HG02973 (cell line): ENCODE results near the gene LGALS3.

ENCODE experiments used
- ATAC-seq: cut with Tn5 transposase; IDR thresholded peaks from one replicate; pipeline ENCODE4 v1.9.1; 2021; ENCODE audit warnings: moderate library complexity; ENCODE audit not compliant: unreplicated experiment

The LGALS3 gene

GRCh38 chr14:55129428-55130195 lies 560 bp downstream of the LGALS3 start:
- ATAC-seq: peak; percentile 51

DNA sequence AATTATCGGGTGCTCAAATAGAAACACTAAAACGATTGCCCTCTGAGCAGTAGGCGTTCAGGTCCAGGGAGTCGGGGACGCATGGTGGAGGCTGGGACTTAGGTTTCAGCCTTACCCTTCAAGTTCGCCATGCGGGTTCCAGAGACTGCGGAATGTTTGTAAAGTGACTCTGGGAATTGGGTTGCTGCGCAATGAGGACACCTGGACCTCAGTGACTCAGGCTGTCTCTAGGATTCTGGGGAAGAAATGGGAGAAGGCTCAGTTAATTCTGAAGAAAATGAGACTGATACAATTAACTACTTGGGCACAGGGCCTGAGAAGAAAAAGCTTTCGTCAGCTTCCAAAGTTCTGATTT lies 1.1 kb downstream of the LGALS3 start:
- ATAC-seq: no peak

- ATAC-seq: no peak
These were observed 2.5 kb downstream of the LGALS3 start for GRCh38 chr14:55131370-55132137.

DNA sequence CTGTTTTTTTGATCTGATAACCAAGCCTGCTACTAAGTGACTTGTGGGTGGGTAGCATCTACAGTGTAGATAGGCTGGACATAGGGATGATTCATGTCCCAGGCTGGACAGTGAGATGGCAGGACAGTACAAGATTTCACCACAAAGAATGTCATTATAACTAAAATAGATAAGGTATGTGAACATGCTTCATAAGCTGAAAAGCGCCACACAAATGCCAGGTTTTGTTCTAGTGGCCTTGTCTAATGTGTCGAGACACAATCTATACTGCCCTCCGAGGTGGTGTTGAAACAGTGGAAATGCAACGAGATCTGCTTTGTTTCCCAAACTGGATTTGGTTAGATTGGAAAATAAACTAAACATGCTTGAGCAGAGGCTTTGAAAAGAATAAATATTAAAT lies 4.4 kb downstream of the LGALS3 start:
- ATAC-seq: no peak

- no peak for ATAC-seq
These were observed 7.2 kb downstream of the LGALS3 start for GRCh38 chr14:55136241-55136640.

- ATAC-seq: no peak
These were observed 8.1 kb downstream of the LGALS3 start for GRCh38 chr14:55136885-55137786.

- ATAC-seq: no peak
These were observed 9.0 kb downstream of the LGALS3 start for GRCh38 chr14:55138091-55138490.

GRCh38 chr14:55139141-55139540 lies 10.1 kb downstream of the LGALS3 start:
- ATAC-seq: no peak

DNA sequence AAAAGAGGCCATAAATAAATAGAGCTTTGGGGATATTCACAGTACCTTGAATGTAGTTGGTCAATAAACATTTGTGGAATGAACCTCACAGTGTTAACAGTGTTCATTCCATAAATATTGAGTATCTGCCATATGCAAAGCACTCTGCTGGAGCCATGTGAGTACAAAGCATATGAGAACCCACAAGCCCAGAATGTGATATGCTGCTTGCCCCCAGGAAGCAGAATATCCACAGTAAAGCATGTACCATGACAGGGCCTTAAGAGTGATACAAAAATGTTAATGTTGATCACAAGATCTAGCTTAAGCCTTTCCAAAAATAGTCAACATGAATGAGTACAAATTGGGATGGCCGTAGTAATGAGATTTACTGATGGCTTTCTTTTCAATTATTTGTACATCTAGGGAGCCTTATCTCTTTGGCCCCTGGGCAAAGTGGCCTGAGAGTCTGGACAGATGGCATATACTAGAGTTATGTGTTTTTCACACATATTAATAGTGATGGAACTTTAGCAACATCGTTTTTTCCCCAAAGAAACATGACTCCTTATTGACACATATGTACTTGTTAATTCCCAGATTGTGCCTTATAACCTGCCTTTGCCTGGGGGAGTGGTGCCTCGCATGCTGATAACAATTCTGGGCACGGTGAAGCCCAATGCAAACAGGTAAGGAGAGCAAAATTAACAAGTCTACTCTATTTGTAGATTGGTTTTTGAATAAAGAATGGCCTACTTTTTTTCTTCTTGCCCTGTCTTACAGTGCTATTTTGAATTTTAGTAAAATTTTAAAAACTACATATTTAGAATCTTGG lies 10.9 kb downstream of the LGALS3 start:
- no peak for ATAC-seq

GRCh38 chr14:55141825-55142224 lies 12.8 kb downstream of the LGALS3 start:
- no peak for ATAC-seq

- no peak for ATAC-seq
These were observed 13.4 kb downstream of the LGALS3 start for GRCh38 chr14:55142466-55142865.

DNA sequence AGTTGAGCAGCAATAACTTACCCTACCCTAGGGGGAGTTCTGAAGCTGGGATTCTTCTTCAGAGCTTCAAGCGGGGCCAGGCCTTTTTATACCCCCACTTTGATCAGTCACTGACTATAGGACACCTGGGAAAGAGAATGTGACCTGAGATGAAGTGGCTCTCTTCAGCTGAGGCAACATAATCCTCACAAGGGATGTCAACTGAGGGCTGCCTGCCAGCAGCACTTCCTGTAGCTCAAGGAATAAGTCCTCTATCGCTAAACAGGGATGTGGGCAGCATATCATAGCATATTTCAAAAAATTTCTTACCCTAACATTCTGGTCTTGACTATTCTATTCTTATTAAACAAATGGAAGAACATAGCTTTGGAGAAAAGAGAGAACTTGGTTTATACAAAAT lies 17.4 kb downstream of the LGALS3 start:
- no peak for ATAC-seq

GRCh38 chr14:55151601-55152000 lies 22.5 kb downstream of the LGALS3 start:
- ATAC-seq: no peak

DNA sequence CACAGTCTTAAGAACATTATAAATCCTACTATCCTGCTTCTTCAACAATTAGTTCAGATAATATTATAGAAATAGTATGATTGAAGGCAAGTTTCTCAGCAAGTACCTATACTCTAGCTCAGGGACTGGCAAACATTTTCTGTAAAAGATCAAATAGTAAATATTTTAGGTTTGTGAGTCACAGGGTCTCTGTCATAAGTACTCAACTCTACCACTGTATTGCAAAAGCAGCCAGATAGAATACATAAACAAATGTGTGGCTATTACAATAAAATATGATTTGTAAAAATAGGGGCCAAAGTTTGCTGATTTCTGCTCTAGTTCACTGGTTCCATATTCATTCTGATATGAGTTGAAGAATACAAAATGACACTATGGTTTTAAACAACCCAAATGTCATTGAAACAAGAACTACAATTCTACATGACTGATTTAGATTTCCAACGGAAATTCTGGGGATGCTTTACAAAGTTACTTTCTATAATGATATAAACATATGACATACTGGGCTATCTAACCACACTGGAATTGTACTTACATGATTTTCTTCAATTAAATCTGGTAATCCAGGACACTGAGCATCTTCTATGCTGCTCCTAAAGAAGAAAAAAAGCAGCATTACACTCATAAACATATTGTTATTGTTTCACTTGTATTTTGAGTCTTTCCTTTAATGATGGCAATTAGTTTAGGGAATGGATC lies 23.2 kb downstream of the LGALS3 start:
- ATAC-seq: no peak

DNA sequence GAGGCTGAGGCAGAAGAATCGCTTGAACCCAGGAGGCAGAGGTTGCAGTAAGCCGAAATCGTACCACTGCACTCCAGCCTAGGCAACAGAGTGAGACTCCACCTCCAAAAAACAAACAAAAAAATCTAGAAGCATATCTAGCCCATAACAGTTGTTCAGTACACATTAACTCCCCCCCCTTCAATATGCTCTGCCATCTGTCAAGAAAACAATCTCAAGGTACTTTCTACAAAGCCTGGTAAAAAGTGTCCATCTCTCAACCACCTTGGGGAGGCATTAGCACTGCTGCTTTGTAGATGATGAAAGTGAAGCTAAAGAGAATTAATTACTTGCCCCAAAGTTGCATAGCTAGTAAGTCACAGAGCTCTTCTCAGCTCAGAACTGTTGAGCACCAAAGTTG lies 24.9 kb downstream of the LGALS3 start:
- ATAC-seq: no peak

DNA sequence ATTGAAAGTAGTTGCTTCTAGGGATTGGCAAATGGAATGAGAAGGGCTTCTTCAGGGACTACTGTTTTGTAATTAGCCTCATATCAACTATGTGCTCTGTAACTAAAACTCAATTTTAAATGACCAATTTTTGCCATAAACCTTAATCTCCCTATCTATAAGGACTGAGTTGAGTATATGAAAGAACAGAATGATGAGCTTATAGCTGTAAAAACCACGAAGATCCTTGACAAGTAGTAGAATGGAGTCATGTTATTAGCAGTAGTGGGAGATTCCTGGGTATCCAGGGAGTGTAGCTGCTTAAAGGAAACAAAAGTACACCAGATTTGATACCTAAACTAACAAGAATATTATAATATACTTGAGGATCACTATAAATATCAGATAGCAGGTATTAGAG lies 28.0 kb downstream of the LGALS3 start:
- ATAC-seq: no peak

DNA sequence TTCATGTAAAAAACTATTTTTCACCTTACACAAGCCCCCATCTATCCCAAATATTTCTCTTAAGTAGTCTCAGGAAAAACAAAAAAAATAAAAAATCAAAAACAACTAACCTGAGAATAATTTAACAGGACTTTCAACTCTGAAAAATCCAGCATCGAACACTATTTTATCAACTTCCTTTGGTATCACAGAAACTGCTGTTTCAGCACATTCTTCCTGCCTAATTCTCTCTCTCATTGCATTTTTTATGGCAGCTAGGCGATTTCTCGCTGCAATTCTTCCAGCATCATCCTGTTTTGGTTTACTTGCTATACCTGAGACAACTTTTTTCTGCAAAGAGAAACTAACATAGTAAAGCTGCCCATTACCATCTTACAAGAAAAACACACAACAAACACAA lies 29.4 kb downstream of the LGALS3 start:
- ATAC-seq: no peak

GRCh38 chr14:55160989-55161388 lies 31.9 kb downstream of the LGALS3 start:
- no peak for ATAC-seq

GRCh38 chr14:55170526-55170925 lies 41.5 kb downstream of the LGALS3 start:
- ATAC-seq: no peak

DNA sequence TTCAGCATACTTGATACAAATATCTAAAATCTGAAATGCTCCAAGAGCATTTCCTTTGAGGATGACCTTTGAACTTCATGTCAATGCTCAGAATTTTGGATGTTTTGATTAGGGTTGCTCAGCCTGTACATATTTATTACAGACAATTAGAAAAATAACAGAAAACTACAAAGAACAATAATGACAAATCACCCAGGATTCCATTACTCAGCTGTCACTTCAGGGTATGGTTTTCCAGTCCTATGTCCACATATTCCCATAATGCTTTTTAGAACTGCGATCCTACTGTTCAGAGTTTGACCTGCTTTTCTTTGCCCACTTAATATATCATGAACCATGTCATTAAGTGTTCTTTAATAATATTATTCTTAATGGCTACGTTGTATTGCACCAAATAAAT lies 51.0 kb downstream of the LGALS3 start:
- ATAC-seq: no peak
